Measurements from ENCODE around the gene CPN1. TPM values are rescaled to one million over a fixed set of nuclear protein-coding genes. Genes with fewer than 3 reads are reported as not detected.
"Not testable (repeated sequence)": the region's sequence is repeated elsewhere in the genome, so short reads cannot be mapped to it uniquely, and the experiment has no call there.

CPN1 gene
- total RNA-seq, 2 donors from 2014 or later: not detected

DNA sequence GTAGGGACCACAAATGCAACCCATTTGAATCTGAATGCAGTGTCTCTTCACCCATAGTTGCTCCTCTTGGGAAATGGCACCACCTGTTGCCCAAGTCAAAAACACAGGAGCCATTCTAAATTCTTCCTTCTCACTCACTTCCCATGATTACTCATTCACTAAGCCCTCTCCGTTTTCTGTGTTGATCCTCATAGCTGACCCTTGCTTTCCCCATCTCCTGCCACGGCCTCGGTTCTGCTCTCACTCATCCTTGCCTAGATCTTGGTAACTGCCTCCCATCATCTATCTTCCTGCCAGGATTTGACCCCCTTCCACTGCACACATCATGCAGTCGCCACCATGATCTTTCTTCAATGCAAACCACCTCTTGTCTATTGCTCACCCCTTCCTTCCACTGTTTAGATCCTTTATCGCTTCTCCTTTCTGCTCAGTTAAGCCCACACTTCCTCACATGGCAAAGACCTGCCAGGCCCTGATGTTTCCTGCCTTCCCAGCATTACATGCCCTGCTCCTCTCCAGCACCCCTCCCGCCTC, 19.0 kb upstream of the CPN1 start:
- DNase-seq: no peak
- H3K9ac ChIP-seq (ENCODE audit: low read depth in 2 of 2, low read length in 2 of 2): no peak overlapping the region
- H3K36me3 ChIP-seq: no peaks in the 10 kb centered on the region
- intact Hi-C loops (cut with DNase I): no loop called here
- TF ChIP-seq, protein P1, sequence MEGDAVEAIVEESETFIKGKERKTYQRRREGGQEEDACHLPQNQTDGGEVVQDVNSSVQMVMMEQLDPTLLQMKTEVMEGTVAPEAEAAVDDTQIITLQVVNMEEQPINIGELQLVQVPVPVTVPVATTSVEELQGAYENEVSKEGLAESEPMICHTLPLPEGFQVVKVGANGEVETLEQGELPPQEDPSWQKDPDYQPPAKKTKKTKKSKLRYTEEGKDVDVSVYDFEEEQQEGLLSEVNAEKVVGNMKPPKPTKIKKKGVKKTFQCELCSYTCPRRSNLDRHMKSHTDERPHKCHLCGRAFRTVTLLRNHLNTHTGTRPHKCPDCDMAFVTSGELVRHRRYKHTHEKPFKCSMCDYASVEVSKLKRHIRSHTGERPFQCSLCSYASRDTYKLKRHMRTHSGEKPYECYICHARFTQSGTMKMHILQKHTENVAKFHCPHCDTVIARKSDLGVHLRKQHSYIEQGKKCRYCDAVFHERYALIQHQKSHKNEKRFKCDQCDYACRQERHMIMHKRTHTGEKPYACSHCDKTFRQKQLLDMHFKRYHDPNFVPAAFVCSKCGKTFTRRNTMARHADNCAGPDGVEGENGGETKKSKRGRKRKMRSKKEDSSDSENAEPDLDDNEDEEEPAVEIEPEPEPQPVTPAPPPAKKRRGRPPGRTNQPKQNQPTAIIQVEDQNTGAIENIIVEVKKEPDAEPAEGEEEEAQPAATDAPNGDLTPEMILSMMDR (IDR thresholded peaks at IDR 0.05): no peak
- no peak overlapping the region for H3K27ac ChIP-seq
- H3K27me3 ChIP-seq: no peaks in the 10 kb centered on the region
- no peaks in the 10 kb centered on the region for H3K4me1 ChIP-seq
- H3K4me3 ChIP-seq: no peak overlapping the region
- no peaks in the 10 kb centered on the region for H3K9me3 ChIP-seq

DNA sequence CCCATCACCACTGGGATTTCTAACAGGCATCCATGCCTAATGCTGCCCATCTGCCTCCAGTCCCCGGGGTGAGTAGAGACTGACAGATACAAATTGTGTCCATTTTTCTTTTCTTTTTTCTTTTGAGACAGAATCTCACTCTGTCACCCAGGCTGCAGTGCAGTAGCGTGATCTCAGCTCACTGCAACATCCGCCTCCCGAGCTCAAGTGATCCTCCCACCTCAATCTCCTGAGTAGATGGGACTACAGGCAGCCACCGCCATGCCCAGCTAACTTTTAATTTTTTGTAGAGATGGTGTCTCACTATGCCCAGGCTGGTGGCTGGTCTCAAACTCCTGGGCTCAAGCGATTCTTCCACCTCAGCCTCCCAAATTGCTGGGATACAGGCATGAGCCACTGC, 7.6 kb upstream of the CPN1 start:
- Histone ChIP-seq H3K4me1 (no peaks in the 10 kb centered on the region), H3K27ac (no peak overlapping the region), H3K9me3 (no peaks in the 10 kb centered on the region), H3K9ac (ENCODE audit: low read depth in 2 of 2, low read length in 2 of 2) (no peak overlapping the region), H3K36me3 (no peaks in the 10 kb centered on the region), H3K27me3 (no peaks in the 10 kb centered on the region), H3K4me3 (no peak overlapping the region)
- intact Hi-C loops (cut with DNase I): no loop called here
- DNase-seq: no peak
- TF ChIP-seq, protein P1 (IDR thresholded peaks at IDR 0.05): no peak

DNA sequence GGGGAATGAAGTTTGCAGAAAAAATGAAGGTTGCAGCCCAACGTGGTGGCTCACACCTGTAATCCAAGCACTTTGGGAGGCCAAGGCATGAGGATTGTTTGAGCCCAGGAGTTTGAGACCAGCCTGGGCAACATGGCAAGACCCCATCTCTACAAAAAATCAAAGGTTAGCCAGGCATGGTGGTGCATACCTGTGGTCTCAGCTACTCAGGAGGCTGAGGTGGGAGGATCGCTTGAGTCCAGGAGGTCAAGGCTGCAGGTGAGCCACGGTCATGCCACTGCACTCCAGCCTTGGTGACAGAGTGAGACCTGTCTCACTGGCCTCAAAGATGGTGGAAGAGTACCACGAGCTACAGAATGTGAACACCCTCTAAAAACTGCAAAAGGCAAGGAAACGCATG, 5.0 kb upstream of the CPN1 start:
- intact Hi-C loops (cut with DNase I); H3K27ac ChIP-seq; H3K27me3 ChIP-seq; H3K4me1 ChIP-seq; H3K9me3 ChIP-seq; H3K4me3 ChIP-seq; DNase-seq; H3K36me3 ChIP-seq; H3K9ac ChIP-seq (ENCODE audit: low read depth in 2 of 2, low read length in 2 of 2): not testable (repeated sequence)

DNA sequence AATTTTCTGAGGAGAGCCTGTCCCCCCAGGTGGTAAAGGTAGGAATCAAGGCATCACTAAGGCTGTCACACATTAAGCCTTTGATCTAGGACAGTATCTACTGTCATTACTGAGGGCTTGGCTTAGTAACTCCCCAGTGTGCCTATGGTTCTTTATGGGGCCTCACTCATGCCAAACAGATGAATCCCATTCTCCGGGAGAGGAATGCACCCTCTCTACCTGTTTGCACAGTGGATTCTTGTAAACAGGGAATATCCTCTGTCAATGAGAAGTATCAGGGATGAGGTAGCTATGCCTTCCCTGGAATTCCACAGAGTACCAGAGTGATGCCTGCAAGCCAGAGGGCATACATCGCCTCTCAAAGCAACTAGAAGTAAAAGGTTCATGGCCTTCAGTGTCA, 3.9 kb upstream of the CPN1 start:
- no peak overlapping the region for H3K9ac ChIP-seq (ENCODE audit: low read depth in 2 of 2, low read length in 2 of 2)
- TF ChIP-seq, protein P1 (IDR thresholded peaks at IDR 0.05): no peak
- no peak for DNase-seq
- no peaks in the 10 kb centered on the region for H3K36me3 ChIP-seq
- H3K27ac ChIP-seq: no peak overlapping the region
- H3K4me1 ChIP-seq: no peaks in the 10 kb centered on the region
- no peak overlapping the region for H3K4me3 ChIP-seq
- no peaks in the 10 kb centered on the region for H3K9me3 ChIP-seq
- H3K27me3 ChIP-seq: no peaks in the 10 kb centered on the region
- intact Hi-C loops (cut with DNase I): no loop called here

DNA sequence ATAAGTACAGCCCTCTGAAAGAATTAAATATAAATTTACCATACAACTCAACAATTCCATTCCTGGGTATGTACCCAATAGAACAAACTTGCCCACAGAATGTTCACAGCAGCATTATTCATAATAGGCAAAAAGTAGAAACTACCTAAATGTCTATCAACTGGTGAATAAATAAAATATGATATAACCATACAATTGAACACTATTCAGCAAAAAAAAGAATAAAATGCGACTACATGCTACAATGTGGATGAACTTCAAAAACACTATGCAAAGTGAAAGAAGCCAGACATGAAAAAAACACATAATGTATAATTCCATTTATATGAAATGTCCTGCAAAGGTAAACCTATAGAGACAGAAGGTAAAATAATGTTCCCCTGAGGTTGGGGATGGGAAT, 2.0 kb upstream of the CPN1 start:
- H3K9ac ChIP-seq (ENCODE audit: low read depth in 2 of 2, low read length in 2 of 2): no peak overlapping the region
- no peak overlapping the region for H3K4me3 ChIP-seq
- H3K27ac ChIP-seq: no peak overlapping the region
- H3K9me3 ChIP-seq: no peaks in the 10 kb centered on the region
- no peaks in the 10 kb centered on the region for H3K27me3 ChIP-seq
- intact Hi-C loops (cut with DNase I): no loop called here
- DNase-seq: no peak
- TF ChIP-seq, protein P1 (IDR thresholded peaks at IDR 0.05): no peak
- no peaks in the 10 kb centered on the region for H3K4me1 ChIP-seq
- no peaks in the 10 kb centered on the region for H3K36me3 ChIP-seq

DNA sequence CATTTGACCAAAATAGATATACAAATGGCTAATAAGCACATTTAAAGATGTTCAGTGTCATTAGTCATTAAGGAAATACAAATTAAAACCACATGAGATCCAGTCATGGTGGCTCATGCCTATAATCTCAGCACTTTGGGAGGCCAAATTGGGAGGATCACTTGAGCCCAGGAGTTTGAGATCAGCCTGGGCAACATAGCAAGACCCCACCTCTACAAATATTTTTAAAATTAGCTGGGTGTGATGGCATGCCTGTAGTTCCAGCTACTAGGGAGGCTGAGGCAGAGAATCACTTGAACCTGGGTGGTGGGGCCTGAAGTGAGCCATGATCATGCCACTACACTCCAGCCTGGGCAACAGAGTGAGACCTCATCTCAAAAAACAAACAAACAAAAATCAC, 607 bp upstream of the CPN1 start:
- H3K9ac ChIP-seq (ENCODE audit: low read depth in 2 of 2, low read length in 2 of 2); H3K27me3 ChIP-seq; DNase-seq; intact Hi-C loops (cut with DNase I); H3K4me3 ChIP-seq; H3K36me3 ChIP-seq; H3K4me1 ChIP-seq; H3K9me3 ChIP-seq; H3K27ac ChIP-seq: not testable (repeated sequence)

DNA sequence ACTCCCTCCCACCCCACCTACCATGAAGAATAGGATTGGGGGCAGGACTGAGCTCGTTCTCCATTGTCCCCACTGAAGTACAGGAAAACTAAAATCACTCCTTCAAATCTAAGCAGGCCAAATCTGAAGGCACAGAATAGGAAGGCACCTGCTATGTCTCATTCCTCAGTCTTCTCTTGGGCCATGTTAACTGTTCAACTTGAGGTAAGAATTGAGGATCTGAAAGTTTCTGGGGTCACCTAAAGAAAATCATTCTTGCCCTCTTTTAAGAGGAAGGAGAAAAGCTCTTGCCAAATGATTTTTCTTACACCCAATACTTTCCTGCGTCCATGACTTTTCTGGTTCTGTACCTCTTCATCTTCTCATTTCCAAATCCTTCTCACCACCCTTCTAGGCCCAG, 4.9 kb downstream of the CPN1 start:
- no peak for DNase-seq
- no peaks in the 10 kb centered on the region for H3K4me1 ChIP-seq
- H3K4me3 ChIP-seq: no peak overlapping the region
- intact Hi-C loops (cut with DNase I): no loop called here
- H3K36me3 ChIP-seq: no peaks in the 10 kb centered on the region
- TF ChIP-seq, protein P1 (IDR thresholded peaks at IDR 0.05): no peak
- no peaks in the 10 kb centered on the region for H3K27me3 ChIP-seq
- H3K27ac ChIP-seq: no peak overlapping the region
- H3K9me3 ChIP-seq: no peaks in the 10 kb centered on the region
- H3K9ac ChIP-seq (ENCODE audit: low read depth in 2 of 2, low read length in 2 of 2): no peak overlapping the region

Data from colonic mucosa (tissue), 4 donors.